BLaER1 treated with 17β-estradiol and CSF1 and Interleukin-3, amounts not matched to agents 10 nM and 100 nM (cell line): ENCODE measurements around the gene TAF6L.

Experiments used
- H3K27ac ChIP-seq, 11 experiments: shearing (Covaris generic); formaldehyde crosslinking; 2 replicates each; pipeline ENCODE4 v1.8.1; 2022
- H3K27me3 ChIP-seq, 11 experiments: shearing (Covaris generic); formaldehyde crosslinking; 2 replicates each; pipeline ENCODE4 v1.8.1; 2022
- H3K36me3 ChIP-seq, 11 experiments: shearing (Covaris generic); formaldehyde crosslinking; 2 replicates each; pipeline ENCODE4 v1.8.1; 2022
- H3K4me1 ChIP-seq, 10 experiments: shearing (Covaris generic); formaldehyde crosslinking; 2 replicates each; pipeline ENCODE4 v1.8.1; 2022
- H3K4me2 ChIP-seq, 11 experiments: shearing (Covaris generic); formaldehyde crosslinking; 2 replicates each; pipeline ENCODE4 v1.8.1; 2022
- H3K4me3 ChIP-seq, 10 experiments: shearing (Covaris generic); formaldehyde crosslinking; 2 replicates each; pipeline ENCODE4 v1.8.1; 2022
- H3K9ac ChIP-seq, 11 experiments: shearing (Covaris generic); formaldehyde crosslinking; 2 replicates each; pipeline ENCODE4 v1.8.1; 2022
- H3K9me3 ChIP-seq, 11 experiments: shearing (Covaris generic); formaldehyde crosslinking; replicated peaks in 1 of 11; 2 replicates each; pipeline ENCODE4 v1.8.1; 2022
- H4K20me1 ChIP-seq, 11 experiments: shearing (Covaris generic); formaldehyde crosslinking; 2 replicates each; pipeline ENCODE4 v1.8.1; 2022
- Cebpa-rat ChIP-seq, 11 experiments: shearing (Covaris generic); IDR thresholded peaks; 2 replicates each; pipeline ENCODE4 v1.8.1; 2022

TAF6L gene

DNA sequence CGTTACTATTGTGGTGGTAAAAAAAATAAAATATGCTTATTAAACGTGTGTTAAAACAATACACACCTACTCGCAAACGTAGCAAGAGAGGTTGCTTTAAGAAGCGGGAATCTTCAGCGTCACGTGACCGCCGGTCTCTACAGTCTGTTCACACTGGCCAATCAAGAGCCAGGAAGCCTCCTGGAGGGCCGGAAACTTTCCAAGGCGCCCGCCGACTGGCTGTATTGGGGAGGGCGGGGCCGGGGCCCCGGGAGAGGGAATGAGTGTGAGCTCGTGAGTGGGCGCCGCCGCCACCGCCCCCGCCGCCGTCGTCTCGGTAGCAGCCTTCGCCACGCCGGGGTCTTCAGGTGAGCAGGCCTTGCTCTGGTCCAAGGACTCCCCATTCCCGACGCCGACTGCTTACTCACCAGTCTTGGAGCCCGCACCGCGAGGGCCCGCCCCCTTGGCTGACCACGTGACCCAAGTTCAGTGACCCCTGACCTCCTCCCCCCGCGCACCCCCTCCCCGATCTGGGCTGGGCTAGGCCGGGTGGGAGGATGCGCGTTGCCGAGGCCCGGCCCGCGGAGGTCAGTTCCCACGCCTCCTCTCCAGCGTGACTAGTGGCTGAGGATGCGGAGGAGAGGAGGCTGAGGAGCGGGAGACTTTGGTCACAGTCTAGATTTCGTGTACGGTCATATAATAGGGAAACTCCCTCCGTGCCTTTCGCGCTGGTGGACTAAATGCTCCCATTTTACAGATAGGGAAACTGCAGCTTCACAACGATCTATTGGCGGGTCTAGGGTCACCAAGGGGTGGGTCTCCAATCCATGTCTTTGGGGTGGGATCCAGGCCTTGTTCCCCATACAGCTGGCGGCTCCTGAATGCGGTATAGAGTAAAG is at the start of gene TAF6L:
Gene TAF6L (plus strand): TSS at position 253 of the 878 bp plus-strand sequence. CDS start 4,388 bp downstream, outside the sequence.
- H3K9me3 ChIP-seq = no peaks in the 10 kb centered on the region
- peaks cover 27 to 61% (median 45%) of the 10 kb centered on the region in 10 experiments for H3K4me1 ChIP-seq
- H4K20me1 ChIP-seq = no peaks in the 10 kb centered on the region
- H3K4me3 ChIP-seq = peak within 1 kb of the TSS; percentile 57 to 74 (median 68)
- H3K27ac ChIP-seq = peak within 1 kb of the TSS; percentile 64 to 92 (median 83); a peak in 21 of 22 replicates
- H3K27me3 ChIP-seq = no peaks in the 10 kb centered on the region
- H3K9ac ChIP-seq = peak within 1 kb of the TSS; percentile 76 to 89 (median 86)
- TF ChIP-seq Cebpa-rat (IDR thresholded peaks at IDR 0.05) = no peak
- peaks cover 26 to 55% (median 32%) of the 10 kb centered on the region in 11 experiments for H3K36me3 ChIP-seq
- peak within 1 kb of the TSS; percentile 79 to 96 (median 93) for H3K4me2 ChIP-seq

GRCh38 chr11:62721994-62722393 is 49.2 kb upstream of the TAF6L start:
- Histone ChIP-seq H3K27ac (no peak overlapping the region), H3K4me1 (peaks cover 14 to 30% (median 20%) of the 10 kb centered on the region in 10 experiments), H3K4me3 (no peak overlapping the region), H3K27me3 (no peaks in the 10 kb centered on the region), H4K20me1 (peaks cover 40 to 71% (median 53%) of the 10 kb centered on the region in 11 experiments), H3K36me3 (peaks cover 74 to 93% (median 88%) of the 10 kb centered on the region in 11 experiments), H3K9me3 (no peaks in the 10 kb centered on the region), H3K4me2 (no peak overlapping the region), H3K9ac (peak overlapping the region in 2 of 11 experiments; percentile 20 to 30; a peak in 1 of 22 replicates)
- no peak for TF ChIP-seq Cebpa-rat (IDR thresholded peaks at IDR 0.05)

DNA sequence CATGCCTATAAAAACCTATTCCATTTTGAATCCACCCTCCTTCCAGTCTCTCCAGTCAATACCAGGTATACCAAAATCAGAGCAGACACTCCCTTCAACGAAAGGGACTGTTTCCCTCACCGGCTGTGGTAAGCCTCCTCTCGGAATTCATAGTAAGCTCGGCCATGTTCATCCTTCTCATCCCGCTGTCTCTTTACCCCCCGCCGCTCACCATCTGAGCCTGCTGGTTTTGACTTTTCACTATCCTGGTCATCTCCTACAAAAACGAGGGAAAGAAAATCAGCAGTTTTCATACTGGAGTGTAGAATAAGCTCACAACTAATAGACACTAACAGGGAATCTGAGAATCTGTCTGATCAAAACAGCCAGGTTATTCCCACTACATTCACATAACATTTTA is 47.0 kb upstream of the TAF6L start:
- Histone ChIP-seq H3K27ac (peak overlapping the region in 3 of 11 experiments; percentile 79 to 92 (median 86); a peak in 3 of 22 replicates), H3K9me3 (no peaks in the 10 kb centered on the region), H3K27me3 (no peaks in the 10 kb centered on the region), H3K4me1 (peaks cover 14 to 30% (median 20%) of the 10 kb centered on the region in 10 experiments), H4K20me1 (peaks cover 40 to 63% (median 51%) of the 10 kb centered on the region in 11 experiments), H3K4me3 (peak overlapping the region; percentile 89 to 100 (median 97); a peak in 18 of 20 replicates), H3K36me3 (peaks cover 52 to 71% (median 66%) of the 10 kb centered on the region in 11 experiments), H3K9ac (peak overlapping the region; percentile 91 to 99 (median 98); a peak in 21 of 22 replicates), H3K4me2 (peak overlapping the region; percentile 87 to 97 (median 92))
- TF ChIP-seq Cebpa-rat (IDR thresholded peaks at IDR 0.05) = no peak

DNA sequence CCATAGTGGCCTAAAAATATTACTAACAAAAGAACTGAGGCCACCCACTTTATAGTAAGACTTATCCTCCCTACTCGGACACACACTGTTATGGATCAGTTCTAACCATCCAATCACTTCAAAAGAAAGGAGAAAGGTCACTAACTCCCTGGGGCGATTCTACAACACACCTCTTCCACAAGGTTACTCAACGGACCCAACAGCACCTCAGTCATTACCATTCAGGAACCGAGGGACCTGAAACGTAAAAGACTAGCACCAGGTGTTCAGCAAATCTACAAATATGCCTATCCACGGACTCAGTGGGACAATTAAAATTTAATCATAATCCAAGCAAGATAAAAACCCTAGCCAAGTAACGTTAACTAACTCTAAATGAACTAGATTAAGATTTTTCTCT is 45.5 kb upstream of the TAF6L start:
- Histone ChIP-seq H3K36me3 (peaks cover 38 to 57% (median 52%) of the 10 kb centered on the region in 11 experiments), H3K27me3 (no peaks in the 10 kb centered on the region), H3K4me1 (peaks cover 24 to 40% (median 31%) of the 10 kb centered on the region in 10 experiments), H3K9ac (peak overlapping the region; percentile 91 to 99 (median 98)), H3K27ac (peak overlapping the region; percentile 79 to 98 (median 93)), H4K20me1 (peaks cover 45 to 69% (median 51%) of the 10 kb centered on the region in 11 experiments), H3K4me2 (peak overlapping the region; percentile 87 to 97 (median 92)), H3K4me3 (peak overlapping the region; percentile 89 to 100 (median 97)), H3K9me3 (no peaks in the 10 kb centered on the region)
- no peak for TF ChIP-seq Cebpa-rat (IDR thresholded peaks at IDR 0.05)

GRCh38 chr11:62726156-62726914 is 44.9 kb upstream of the TAF6L start:
- Histone ChIP-seq H3K4me1 (peaks cover 31 to 47% (median 38%) of the 10 kb centered on the region in 10 experiments), H3K27me3 (no peaks in the 10 kb centered on the region), H3K4me3 (peak overlapping the region; percentile 89 to 100 (median 97)), H3K4me2 (peak overlapping the region; percentile 87 to 97 (median 92)), H4K20me1 (peaks cover 47 to 72% (median 53%) of the 10 kb centered on the region in 11 experiments), H3K27ac (peak overlapping the region; percentile 79 to 98 (median 93)), H3K9ac (peak overlapping the region; percentile 91 to 99 (median 98)), H3K36me3 (peaks cover 31 to 57% (median 49%) of the 10 kb centered on the region in 11 experiments), H3K9me3 (no peaks in the 10 kb centered on the region)
- TF ChIP-seq Cebpa-rat (IDR thresholded peaks at IDR 0.05) = no peak

DNA sequence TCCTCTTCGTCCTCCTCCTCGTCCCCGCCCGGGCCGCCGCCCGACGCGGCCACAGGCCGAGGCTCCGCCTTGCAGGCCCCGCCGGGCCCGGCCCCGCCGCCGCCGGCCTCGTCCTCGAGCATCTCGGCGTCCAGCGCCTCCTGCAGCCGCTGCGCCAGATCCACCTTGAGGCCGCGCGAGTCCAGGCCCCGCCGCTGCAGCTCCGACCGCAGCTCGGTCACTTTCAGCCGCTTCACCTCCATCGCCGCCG is 44.4 kb upstream of the TAF6L start:
- Histone ChIP-seq H3K36me3 (peaks cover 26 to 57% (median 44%) of the 10 kb centered on the region in 11 experiments), H3K9me3 (no peaks in the 10 kb centered on the region), H3K27me3 (no peaks in the 10 kb centered on the region), H3K4me1 (peaks cover 36 to 52% (median 43%) of the 10 kb centered on the region in 10 experiments), H4K20me1 (peaks cover 47 to 69% (median 55%) of the 10 kb centered on the region in 11 experiments), H3K4me3 (peak overlapping the region; percentile 89 to 100 (median 97)), H3K27ac (peak overlapping the region; percentile 79 to 98 (median 93)), H3K9ac (peak overlapping the region; percentile 91 to 99 (median 98)), H3K4me2 (peak overlapping the region; percentile 87 to 97 (median 92))
- TF ChIP-seq Cebpa-rat (IDR thresholded peaks at IDR 0.05) = no peak

DNA sequence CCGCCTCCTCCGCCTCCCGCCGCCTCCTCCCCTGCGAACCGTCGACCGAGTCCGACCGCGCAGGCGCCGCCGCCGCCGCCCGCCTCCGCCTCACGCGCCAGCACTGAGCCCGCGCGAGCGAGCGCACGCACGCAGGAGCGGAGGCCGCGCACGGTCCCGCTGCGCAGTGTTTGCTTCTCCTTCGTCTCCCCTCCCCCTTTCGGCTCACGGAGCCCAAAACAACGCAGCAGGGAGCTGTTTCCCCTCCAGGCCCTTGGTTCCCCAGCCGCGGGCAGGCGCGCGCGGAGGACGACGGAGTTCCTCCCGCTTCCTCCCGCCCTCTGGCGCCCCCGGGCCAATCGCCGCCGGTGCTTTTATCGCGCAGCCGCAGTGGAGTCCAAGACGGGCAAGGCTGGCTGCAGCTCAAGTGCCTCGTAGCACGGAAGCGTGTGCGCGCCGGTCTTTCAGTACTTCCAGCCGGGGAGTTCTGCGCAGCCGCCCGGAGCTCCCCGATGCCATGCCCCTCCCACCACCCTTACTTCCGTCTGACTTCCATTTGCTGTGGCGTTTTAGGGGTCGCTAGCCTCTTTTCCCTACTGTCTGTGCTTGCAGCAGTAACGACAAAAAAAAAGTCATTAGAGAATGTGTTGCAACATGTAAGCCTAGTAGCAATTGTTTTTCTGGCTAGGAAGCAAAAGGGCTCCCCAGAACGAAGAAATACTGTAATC is 43.9 kb upstream of the TAF6L start, which contains the start of gene HNRNPUL2:
Gene HNRNPUL2 (minus strand): TSS at position 293 of the 707 bp plus-strand sequence. CDS start 301 bp downstream, outside the sequence.
- Histone ChIP-seq H3K36me3 (peaks cover 21 to 54% (median 39%) of the 10 kb centered on the region in 11 experiments), H4K20me1 (peaks cover 44 to 65% (median 50%) of the 10 kb centered on the region in 11 experiments), H3K27ac (peak within 1 kb of the TSS; percentile 79 to 98 (median 93)), H3K27me3 (no peaks in the 10 kb centered on the region), H3K9me3 (no peaks in the 10 kb centered on the region), H3K4me2 (peak within 1 kb of the TSS; percentile 88 to 97 (median 95)), H3K4me1 (peaks cover 40 to 55% (median 46%) of the 10 kb centered on the region in 10 experiments), H3K9ac (peak within 1 kb of the TSS; percentile 91 to 99 (median 98)), H3K4me3 (peak within 1 kb of the TSS; percentile 89 to 100 (median 97))
- TF ChIP-seq Cebpa-rat (IDR thresholded peaks at IDR 0.05) = no peak

DNA sequence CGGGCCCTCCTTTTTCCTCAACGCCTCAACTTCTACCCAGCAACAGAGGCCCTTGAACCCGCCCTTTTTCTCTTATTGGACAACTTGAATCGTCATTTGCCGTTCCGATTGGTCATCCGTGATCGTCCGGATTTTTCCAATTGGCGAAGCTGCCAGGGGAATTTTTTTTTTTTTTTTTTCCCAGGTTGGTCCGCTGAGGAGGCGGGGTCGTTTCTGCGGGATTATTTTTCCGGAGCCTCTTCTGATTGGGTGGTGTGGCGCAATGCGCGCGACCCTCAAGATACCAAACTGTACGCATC is 43.4 kb upstream of the TAF6L start:
- H3K9ac ChIP-seq = peak overlapping the region; percentile 91 to 99 (median 98)
- H3K36me3 ChIP-seq = peaks cover 16 to 49% (median 35%) of the 10 kb centered on the region in 11 experiments
- H3K4me2 ChIP-seq = peak overlapping the region; percentile 82 to 97 (median 93)
- H4K20me1 ChIP-seq = peaks cover 39 to 61% (median 46%) of the 10 kb centered on the region in 11 experiments
- TF ChIP-seq Cebpa-rat (IDR thresholded peaks at IDR 0.05) = peak in 6 of 11 experiments; percentile 6 to 80 (median 32); a peak in 5 of 22 replicates
- peak overlapping the region; percentile 79 to 98 (median 93) for H3K27ac ChIP-seq
- H3K4me1 ChIP-seq = peaks cover 44 to 54% (median 50%) of the 10 kb centered on the region in 10 experiments
- no peaks in the 10 kb centered on the region for H3K27me3 ChIP-seq
- H3K4me3 ChIP-seq = peak overlapping the region; percentile 89 to 100 (median 97)
- no peaks in the 10 kb centered on the region for H3K9me3 ChIP-seq
